Tibial artery (tissue), 4 donors: ENCODE measurements around the gene GGA3.

Experiments
- DNase-seq, 2 donors: peaks; one replicate each; pipeline ENCODE4 v3.0.0-alpha.2; 2019
- H3K27ac ChIP-seq, 2 donors: fragments of 200-600 bp; sonication (generic) in 1 of 2; 1 replicate in 1 of 2; 2 replicates in 1 of 2; pipeline ENCODE4 v1.5.1; 2018 to 2019; ENCODE audit warnings: mild to moderate bottlenecking in 1 of 2
- H3K27me3 ChIP-seq, 2 donors: fragments of 200-600 bp; sonication (generic) in 1 of 2; one replicate each; pipeline versions ENCODE4 v1.5.1 to v1.6.0; 2016 to 2019
- H3K36me3 ChIP-seq, 3 donors: fragments of 200-600 bp; sonication (generic) in 2 of 3; one replicate each; pipeline ENCODE4 v1.5.1; 2016 to 2019; ENCODE audit warnings: mild to moderate bottlenecking in 2 of 3
- H3K4me1 ChIP-seq, 4 donors: fragments of 200-600 bp; sonication (generic) in 2 of 4; 1 replicate in 3 of 4; 2 replicates in 1 of 4; pipeline ENCODE4 v1.5.1; 2016 to 2019
- H3K4me3 ChIP-seq, 2 donors: fragments of 200-600 bp; sonication (generic) in 1 of 2; 1 replicate in 1 of 2; 2 replicates in 1 of 2; pipeline ENCODE4 v1.5.1; 2018 to 2019; ENCODE audit warnings: mild to moderate bottlenecking in 2 of 2
- H3K9me3 ChIP-seq, 3 donors: fragments of 200-600 bp; sonication (generic) in 1 of 3; one replicate each; pipeline ENCODE4 v1.5.1; 2016 to 2019
- intact Hi-C: fragments of 100-400 bp; cut with DNase I; formaldehyde crosslinking; loops from one replicate; pipeline ENCODE4 v1.15.0; 2023; ENCODE audit warnings: low total_unique reads
- TF ChIP-seq, protein P1 (sequence below), 2 experiments: fragments of 200-600 bp in 1 of 2; fragments of 450-650 bp in 1 of 2; IDR thresholded peaks; one replicate each; pipeline ENCODE4 v1.5.1; 2017 to 2019; ENCODE audit warnings: antibody characterized with exemption in 2 of 2, mild to moderate bottlenecking in 1 of 2, moderate library complexity in 1 of 2

The GGA3 gene

DNA sequence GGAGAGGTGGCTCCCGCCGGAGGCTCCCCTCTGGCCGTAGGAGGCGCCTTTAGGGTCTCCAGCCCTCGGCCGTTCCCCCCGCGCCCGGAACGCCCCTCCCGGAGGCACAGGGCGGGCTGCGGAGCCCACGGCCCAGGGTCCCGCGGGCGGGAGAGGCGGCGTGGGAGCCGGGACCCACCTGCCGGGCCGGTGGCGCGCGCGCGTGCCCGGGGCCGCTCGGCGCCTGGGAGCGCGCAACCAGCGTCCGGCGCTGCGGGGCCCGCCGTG lies 9.5 kb upstream of the GGA3 start, which contains the start of gene MIF4GD:
Gene MIF4GD, minus strand, starts transcription at position 266 of the 267 bp plus-strand sequence. CDS start 1,036 bp downstream, outside the sequence.
- Histone ChIP-seq H3K4me3 (peak within 1 kb of the TSS; percentile 97 to 98), H3K9me3 (no peaks in the 10 kb centered on the region), H3K27ac (peak within 1 kb of the TSS; percentile 99 to 100), H3K4me1 (peaks cover 0 to 38% (median 21%) of the 10 kb centered on the region in 4 donors), H3K27me3 (no peaks in the 10 kb centered on the region), H3K36me3 (peaks cover 9 to 17% (median 16%) of the 10 kb centered on the region in 3 donors)
- TF ChIP-seq, protein P1, sequence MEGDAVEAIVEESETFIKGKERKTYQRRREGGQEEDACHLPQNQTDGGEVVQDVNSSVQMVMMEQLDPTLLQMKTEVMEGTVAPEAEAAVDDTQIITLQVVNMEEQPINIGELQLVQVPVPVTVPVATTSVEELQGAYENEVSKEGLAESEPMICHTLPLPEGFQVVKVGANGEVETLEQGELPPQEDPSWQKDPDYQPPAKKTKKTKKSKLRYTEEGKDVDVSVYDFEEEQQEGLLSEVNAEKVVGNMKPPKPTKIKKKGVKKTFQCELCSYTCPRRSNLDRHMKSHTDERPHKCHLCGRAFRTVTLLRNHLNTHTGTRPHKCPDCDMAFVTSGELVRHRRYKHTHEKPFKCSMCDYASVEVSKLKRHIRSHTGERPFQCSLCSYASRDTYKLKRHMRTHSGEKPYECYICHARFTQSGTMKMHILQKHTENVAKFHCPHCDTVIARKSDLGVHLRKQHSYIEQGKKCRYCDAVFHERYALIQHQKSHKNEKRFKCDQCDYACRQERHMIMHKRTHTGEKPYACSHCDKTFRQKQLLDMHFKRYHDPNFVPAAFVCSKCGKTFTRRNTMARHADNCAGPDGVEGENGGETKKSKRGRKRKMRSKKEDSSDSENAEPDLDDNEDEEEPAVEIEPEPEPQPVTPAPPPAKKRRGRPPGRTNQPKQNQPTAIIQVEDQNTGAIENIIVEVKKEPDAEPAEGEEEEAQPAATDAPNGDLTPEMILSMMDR (IDR thresholded peaks at IDR 0.05) = no peak
- intact Hi-C loops = no loop called here
- no peak for DNase-seq

DNA sequence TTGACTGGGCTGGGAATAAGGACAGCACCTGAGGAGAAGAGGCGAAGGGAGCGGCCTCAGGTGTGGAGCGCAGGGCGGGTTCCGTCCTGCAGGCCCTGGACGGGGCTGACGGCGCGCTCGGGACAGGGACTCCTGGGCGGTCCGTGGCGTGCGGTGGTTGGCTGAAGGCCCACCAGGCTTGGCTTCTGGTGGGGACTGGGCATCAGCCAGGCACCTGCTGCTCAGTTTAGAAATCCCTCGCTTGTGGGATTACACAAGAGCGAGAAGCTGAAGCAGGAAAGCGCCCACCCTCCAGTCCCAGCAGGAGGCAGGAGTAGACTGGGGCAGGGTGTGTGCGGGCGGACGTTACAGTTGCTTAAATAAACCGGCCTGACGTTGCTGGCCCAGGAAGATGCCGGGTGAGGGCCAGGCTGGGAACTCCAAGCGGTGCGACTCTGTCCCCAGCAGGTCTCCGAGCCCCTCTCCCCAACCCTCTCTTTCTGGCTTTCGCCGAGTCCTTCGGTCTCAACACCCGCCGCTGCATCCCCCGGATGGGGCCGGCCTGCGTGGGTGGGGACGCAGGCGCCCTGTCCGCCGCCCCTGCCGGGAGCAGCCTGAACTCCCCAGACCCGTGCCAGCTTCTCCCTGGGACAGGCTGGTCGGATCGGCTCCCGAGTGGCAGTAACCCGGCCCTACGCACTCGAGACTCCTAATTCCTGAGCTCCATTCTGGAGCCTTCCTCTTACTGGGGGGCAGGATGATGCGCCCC lies 9.0 kb upstream of the GGA3 start:
- peaks cover 0 to 38% (median 21%) of the 10 kb centered on the region in 4 donors for H3K4me1 ChIP-seq

DNA sequence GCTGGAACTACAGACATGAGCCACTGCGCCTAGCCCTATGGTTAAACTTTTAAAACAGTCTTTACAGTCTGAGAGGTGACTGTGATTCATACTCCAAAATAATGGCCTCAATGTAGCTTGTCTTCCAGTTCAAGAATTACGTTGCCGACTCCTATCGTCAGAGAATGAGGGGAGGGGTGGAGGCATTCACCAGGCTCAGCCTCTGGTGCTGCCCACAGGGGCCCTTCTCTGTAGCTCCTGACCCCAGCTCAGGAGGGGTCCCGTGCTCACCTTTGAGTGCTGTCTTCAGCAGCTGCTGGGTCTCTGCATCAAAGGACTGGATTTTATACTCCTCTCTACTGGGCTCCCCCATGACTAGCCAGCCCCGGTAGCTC lies 8.4 kb upstream of the GGA3 start:
- TF ChIP-seq, protein P1 (IDR thresholded peaks at IDR 0.05) = no peak
- H3K27ac ChIP-seq = peak overlapping the region; percentile 99 to 100
- no peak for DNase-seq
- no peaks in the 10 kb centered on the region for H3K9me3 ChIP-seq
- intact Hi-C loops = no loop called here
- H3K27me3 ChIP-seq = no peaks in the 10 kb centered on the region
- H3K4me3 ChIP-seq = peak overlapping the region; percentile 97 to 98
- peaks cover 18 to 28% (median 18%) of the 10 kb centered on the region in 3 donors for H3K36me3 ChIP-seq
- H3K4me1 ChIP-seq = peaks cover 0 to 38% (median 21%) of the 10 kb centered on the region in 4 donors

More for the DNA sequence above, 9.0 kb upstream of the GGA3 start:
- peak overlapping the region; percentile 97 to 98 for H3K4me3 ChIP-seq
- TF ChIP-seq, protein P1 (IDR thresholded peaks at IDR 0.05) = peak; percentile 10 to 29
- intact Hi-C loops = no loop called here
- peak; percentile 59 to 82 for DNase-seq
- no peaks in the 10 kb centered on the region for H3K9me3 ChIP-seq
- H3K27me3 ChIP-seq = no peaks in the 10 kb centered on the region
- H3K27ac ChIP-seq = peak overlapping the region; percentile 99 to 100
- peaks cover 14 to 22% (median 20%) of the 10 kb centered on the region in 3 donors for H3K36me3 ChIP-seq

DNA sequence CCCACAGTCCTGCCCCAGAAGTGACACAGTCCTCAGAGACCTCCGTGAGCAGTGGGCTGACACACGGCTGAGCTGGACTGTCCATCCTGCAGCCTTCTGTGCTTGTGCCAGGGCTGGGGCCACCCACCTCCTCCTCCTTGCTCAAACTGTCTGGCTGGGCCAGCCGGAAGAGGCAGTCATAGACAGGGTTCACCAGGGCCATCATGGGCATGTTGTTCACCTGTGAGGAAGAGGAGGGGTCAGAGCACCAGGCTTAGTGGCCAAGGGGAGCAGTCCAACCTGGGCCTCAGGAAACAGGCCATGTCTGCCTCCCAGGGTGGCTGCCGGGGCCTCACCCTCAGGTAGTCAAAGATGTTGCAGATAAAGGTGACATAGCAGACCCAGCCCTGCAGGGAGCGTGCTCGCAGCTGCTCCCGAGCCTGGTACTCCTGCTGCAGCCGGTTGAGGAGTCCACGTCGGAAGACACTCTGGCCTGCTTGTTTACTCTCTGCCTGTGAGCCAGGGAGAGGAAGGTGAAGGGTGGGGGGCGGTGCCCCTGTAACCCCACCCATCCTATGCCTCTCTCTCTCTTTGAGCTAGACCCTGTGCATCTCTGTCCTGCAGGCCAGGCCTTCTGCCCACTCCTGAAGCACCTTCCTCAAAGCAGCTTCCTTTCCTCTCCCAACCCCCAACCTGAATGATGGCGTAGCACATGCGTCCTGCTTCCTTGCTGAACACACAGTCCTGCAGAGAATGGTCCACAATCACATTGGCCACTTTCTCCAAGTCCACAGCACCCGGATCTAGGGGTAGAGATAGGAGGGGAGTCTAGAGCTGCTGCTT lies 6.2 kb upstream of the GGA3 start:
- Histone ChIP-seq H3K4me3 (no peak overlapping the region), H3K27ac (no peak overlapping the region), H3K4me1 (peaks cover 0 to 36% (median 23%) of the 10 kb centered on the region in 4 donors), H3K27me3 (no peaks in the 10 kb centered on the region), H3K9me3 (no peaks in the 10 kb centered on the region), H3K36me3 (peaks cover 18 to 47% (median 23%) of the 10 kb centered on the region in 3 donors)
- DNase-seq = no peak
- TF ChIP-seq, protein P1 (IDR thresholded peaks at IDR 0.05) = no peak
- intact Hi-C loops = no loop called here

DNA sequence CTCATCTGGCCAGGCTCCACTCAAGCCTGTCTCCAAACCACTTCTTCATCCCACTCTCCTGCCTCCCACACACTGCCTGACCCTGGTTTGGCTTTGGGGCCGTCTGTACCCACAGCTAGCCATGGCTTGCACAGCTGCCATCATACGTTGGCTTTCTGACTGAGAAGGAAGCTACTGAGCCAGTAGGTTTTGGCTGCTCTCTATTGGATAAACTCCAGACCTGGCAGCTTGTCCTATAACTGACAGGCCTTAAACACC lies 5.7 kb upstream of the GGA3 start:
- Histone ChIP-seq H3K36me3 (peaks cover 18 to 47% (median 23%) of the 10 kb centered on the region in 3 donors), H3K4me1 (peaks cover 0 to 36% (median 20%) of the 10 kb centered on the region in 4 donors), H3K9me3 (no peaks in the 10 kb centered on the region), H3K27me3 (no peaks in the 10 kb centered on the region), H3K4me3 (no peak overlapping the region), H3K27ac (no peak overlapping the region)
- no peak for DNase-seq
- TF ChIP-seq, protein P1 (IDR thresholded peaks at IDR 0.05) = no peak
- intact Hi-C loops = no loop called here
